Fibroblast of lung (primary cell): ENCODE results near the gene TECR. TPM values are rescaled to one million over a fixed set of nuclear protein-coding genes. Genes with fewer than 3 reads are reported as not detected.

Experiments used
- DNase-seq, 2 donors: peaks; one replicate each; pipeline versions ENCODE4 v3.0.0 to v3.0.0-alpha.2; 2010; ENCODE audit warnings: low read depth in 2 of 2
- H2AFZ ChIP-seq: 2 replicates; pipeline ENCODE4 v1.5.1; 2012; ENCODE audit warnings: low read length, control low read depth, inconsistent platforms
- H3K27ac ChIP-seq: 2 replicates; pipeline ENCODE4 v1.5.1; 2011; ENCODE audit warnings: low read length, control low read depth; ENCODE audit not compliant: insufficient read depth
- H3K27me3 ChIP-seq: 2 replicates; pipeline ENCODE4 v1.5.1; 2011; ENCODE audit warnings: mild to moderate bottlenecking, low read length; ENCODE audit not compliant: control insufficient read depth, insufficient read depth
- H3K36me3 ChIP-seq: 2 replicates; pipeline ENCODE4 v1.5.1; 2011; ENCODE audit warnings: low read length; ENCODE audit not compliant: control insufficient read depth, insufficient read depth
- H3K4me1 ChIP-seq: 2 replicates; pipeline ENCODE4 v1.5.1; 2011; ENCODE audit warnings: low read length; ENCODE audit not compliant: control insufficient read depth, insufficient read depth; ENCODE audit errors: extremely low read depth
- H3K4me2 ChIP-seq: 2 replicates; pipeline ENCODE4 v1.5.1; 2011; ENCODE audit warnings: low read length, control low read depth; ENCODE audit not compliant: insufficient read depth; ENCODE audit errors: extremely low read depth
- H3K4me3 ChIP-seq, 4 experiments: fragments of 200-600 bp in 1 of 4; sonication (generic) in 1 of 4; replicated peaks in 1 of 4; 2 replicates each; pipeline ENCODE4 v1.5.1; 2011 to 2016; ENCODE audit warnings: low read length in 4 of 4, low read depth in 3 of 4, mild to moderate bottlenecking in 3 of 4, control low read depth in 2 of 4, inconsistent platforms in 1 of 4, mixed read lengths in 1 of 4; ENCODE audit not compliant: insufficient read depth in 1 of 4; ENCODE audit errors: control extremely low read depth in 1 of 4
- H3K79me2 ChIP-seq: 2 replicates; pipeline ENCODE4 v1.5.1; 2012; ENCODE audit warnings: mild to moderate bottlenecking, low read length, inconsistent platforms; ENCODE audit not compliant: control insufficient read depth, insufficient read depth
- H3K9ac ChIP-seq: 2 replicates; pipeline ENCODE4 v1.5.1; 2011; ENCODE audit warnings: mild to moderate bottlenecking, low read length, control low read depth; ENCODE audit not compliant: insufficient read depth
- H3K9me3 ChIP-seq: 2 replicates; pipeline ENCODE4 v1.5.1; 2012; ENCODE audit warnings: low read depth, low read length; ENCODE audit not compliant: control insufficient read depth, insufficient read depth
- H4K20me1 ChIP-seq: 2 replicates; pipeline ENCODE4 v1.5.1; 2011; ENCODE audit warnings: low read length; ENCODE audit not compliant: control insufficient read depth, insufficient read depth; ENCODE audit errors: extremely low read depth
- CTCF ChIP-seq, 2 donors: IDR thresholded peaks in 1 of 2; conservative IDR thresholded peaks in 1 of 2; 1 replicate in 1 of 2; 2 replicates in 1 of 2; pipeline ENCODE4 v1.5.1; 2011 to 2012; ENCODE audit warnings: low read length in 2 of 2, control low read depth in 1 of 2, inconsistent platforms in 1 of 2, low read depth in 1 of 2, mild to moderate bottlenecking in 1 of 2
- EZH2 ChIP-seq: IDR thresholded peaks from 2 replicates; pipeline ENCODE4 v1.5.1; 2012; ENCODE audit warnings: low read length, control low read depth, mild to moderate bottlenecking; ENCODE audit errors: missing control alignments
- polyA plus RNA-seq, 2 donors: library from polyadenylated mRNA; depleted of rRNA in 1 of 2; stranded (reverse) in 1 of 2; unstranded in 1 of 2; fragments of >200 nt; gene quantifications; 2 replicates each; pipeline ENCODE4 v1.2.1, GENCODE V29; 2011 to 2012; ENCODE audit warnings: missing spikeins in 1 of 2
- total RNA-seq: library from RNA; depleted of rRNA; stranded (reverse); fragments of >200 nt; gene quantifications from 2 replicates; pipeline ENCODE4 v1.2.1, GENCODE V29; 2014

Gene TECR
- total and polyA plus RNA-seq, 2 donors (not counting 1 experiment from before 2014, with no cell fraction given) = 34.0 to 73.4 TPM

- TF ChIP-seq EZH2 = no peak
- TF ChIP-seq CTCF (conservative IDR thresholded peaks at IDR 0.05 in 1 of 2, IDR thresholded peaks at IDR 0.05 in 1 of 2; ENCODE audit: low read depth in 1 of 2, low read length in 2 of 2) = no peak
- no peak overlapping the region for H2AFZ ChIP-seq
- H3K4me1 ChIP-seq = no peaks in the 10 kb centered on the region
- no peak overlapping the region for H3K4me3 ChIP-seq
- no peaks in the 10 kb centered on the region for H4K20me1 ChIP-seq
- H3K4me2 ChIP-seq = no peak overlapping the region
- H3K9me3 ChIP-seq = no peaks in the 10 kb centered on the region
- no peak overlapping the region for H3K9ac ChIP-seq
- no peaks in the 10 kb centered on the region for H3K36me3 ChIP-seq
- DNase-seq = peak in 1 of 2 donors; percentile 32
- H3K79me2 ChIP-seq = peaks cover 2% of the 10 kb centered on the region
- H3K27ac ChIP-seq = no peak overlapping the region
- no peaks in the 10 kb centered on the region for H3K27me3 ChIP-seq
Measured at GRCh38 chr19:14542711-14543328, 13.4 kb downstream of the TECR start.

GRCh38 chr19:14544047-14544446, 14.7 kb downstream of the TECR start:
- Histone ChIP-seq H3K27me3 (no peaks in the 10 kb centered on the region), H2AFZ (no peak overlapping the region), H3K27ac (no peak overlapping the region), H3K4me1 (no peaks in the 10 kb centered on the region), H3K36me3 (no peaks in the 10 kb centered on the region), H3K4me2 (no peak overlapping the region), H3K79me2 (peaks cover 2% of the 10 kb centered on the region), H3K4me3 (no peak overlapping the region), H3K9me3 (no peaks in the 10 kb centered on the region), H3K9ac (no peak overlapping the region), H4K20me1 (no peaks in the 10 kb centered on the region)
- DNase-seq = peak in 1 of 2 donors; percentile 14
- TF ChIP-seq EZH2 (no peak), CTCF (conservative IDR thresholded peaks at IDR 0.05 in 1 of 2, IDR thresholded peaks at IDR 0.05 in 1 of 2; ENCODE audit: low read depth in 1 of 2, low read length in 2 of 2) (no peak)

- no peak overlapping the region for H3K4me2 ChIP-seq
- no peak overlapping the region for H2AFZ ChIP-seq
- no peaks in the 10 kb centered on the region for H3K9me3 ChIP-seq
- TF ChIP-seq CTCF (conservative IDR thresholded peaks at IDR 0.05 in 1 of 2, IDR thresholded peaks at IDR 0.05 in 1 of 2; ENCODE audit: low read depth in 1 of 2, low read length in 2 of 2) = no peak
- TF ChIP-seq EZH2 = no peak
- H3K27ac ChIP-seq = no peak overlapping the region
- H3K4me3 ChIP-seq = no peak overlapping the region
- H4K20me1 ChIP-seq = no peaks in the 10 kb centered on the region
- H3K36me3 ChIP-seq = no peaks in the 10 kb centered on the region
- H3K27me3 ChIP-seq = no peaks in the 10 kb centered on the region
- peak in 1 of 2 donors; percentile 30 for DNase-seq
- H3K9ac ChIP-seq = no peak overlapping the region
- no peaks in the 10 kb centered on the region for H3K4me1 ChIP-seq
- peaks cover 2% of the 10 kb centered on the region for H3K79me2 ChIP-seq
Measured at GRCh38 chr19:14544977-14545715, 15.8 kb downstream of the TECR start.
